ENCODE results near the gene CEBPE.

CEBPE gene

DNA sequence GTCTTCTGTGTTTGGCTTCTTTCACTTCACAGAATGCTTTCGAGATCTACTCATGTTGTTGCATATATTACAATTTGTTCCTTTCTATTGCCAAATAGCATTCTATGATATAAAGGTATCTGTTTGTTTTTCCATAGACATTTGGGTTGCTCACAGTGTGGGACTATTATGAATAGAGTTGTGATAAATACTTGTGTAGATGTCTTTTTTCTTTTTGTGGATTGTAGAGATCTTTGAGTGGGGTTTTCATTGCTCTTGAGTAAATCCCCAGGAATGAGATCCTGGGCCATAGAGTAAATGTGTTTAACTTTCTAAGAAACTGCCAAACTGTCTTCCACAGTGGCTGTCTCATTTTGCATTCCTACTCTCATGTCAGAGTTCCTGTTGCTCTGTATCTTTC, 24.9 kb upstream of the CEBPE start:
- DNase-seq = no peak

DNA sequence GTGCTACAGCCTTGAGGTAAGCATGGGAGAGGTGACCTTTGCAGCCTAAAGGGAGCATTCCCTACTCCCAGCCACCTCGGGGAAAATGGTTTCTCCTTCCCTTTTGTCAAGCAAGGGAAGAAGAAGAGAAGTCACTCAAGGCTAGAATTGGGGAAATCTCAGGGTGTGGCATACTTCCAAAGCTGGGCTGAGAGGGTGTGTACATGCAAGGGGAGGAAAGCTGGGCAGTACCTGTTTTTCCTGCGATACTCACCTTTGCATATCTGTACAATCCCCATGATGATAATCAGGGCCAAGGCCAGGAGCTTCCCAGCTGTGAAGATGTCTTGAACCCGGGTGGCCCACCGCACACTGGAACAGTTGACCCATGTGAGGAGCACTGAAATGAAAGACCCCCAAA, 23.8 kb upstream of the CEBPE start:
- no peak for DNase-seq

DNA sequence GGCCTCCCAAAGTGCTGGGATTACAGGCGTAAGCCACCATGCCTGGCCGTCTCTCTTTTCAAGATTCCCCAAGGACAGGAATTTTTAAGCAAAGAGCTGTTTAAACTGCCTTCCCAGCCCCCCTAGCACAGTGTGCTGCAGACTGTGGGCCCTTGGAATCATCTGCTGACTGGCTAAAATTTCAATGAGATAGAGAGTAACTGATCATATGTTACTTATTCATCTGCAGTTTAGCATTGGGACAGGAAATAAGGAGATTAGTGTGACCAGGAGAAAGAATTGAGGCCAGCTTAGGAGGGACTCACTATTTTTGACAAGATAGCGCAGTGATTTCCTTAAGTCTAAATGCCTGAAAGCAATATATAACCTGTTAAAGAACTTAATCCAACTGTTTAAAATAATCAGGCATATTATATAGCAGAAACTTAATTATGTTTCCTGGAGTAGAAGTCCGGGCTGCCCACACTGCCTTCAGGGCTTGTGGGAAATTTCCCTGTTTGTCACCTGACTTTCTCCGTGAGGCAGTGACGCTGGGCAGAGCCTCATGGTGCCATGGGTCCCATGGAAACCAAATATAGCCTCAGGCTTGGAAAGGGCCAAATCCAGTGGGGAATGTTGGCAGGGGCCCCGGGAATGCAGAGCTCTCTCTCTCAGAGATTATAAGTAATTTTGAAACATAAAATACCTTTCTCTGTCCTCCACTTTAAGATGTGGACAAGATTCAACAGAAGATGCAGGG, 22.8 kb upstream of the CEBPE start:
- DNase-seq = no peak

DNA sequence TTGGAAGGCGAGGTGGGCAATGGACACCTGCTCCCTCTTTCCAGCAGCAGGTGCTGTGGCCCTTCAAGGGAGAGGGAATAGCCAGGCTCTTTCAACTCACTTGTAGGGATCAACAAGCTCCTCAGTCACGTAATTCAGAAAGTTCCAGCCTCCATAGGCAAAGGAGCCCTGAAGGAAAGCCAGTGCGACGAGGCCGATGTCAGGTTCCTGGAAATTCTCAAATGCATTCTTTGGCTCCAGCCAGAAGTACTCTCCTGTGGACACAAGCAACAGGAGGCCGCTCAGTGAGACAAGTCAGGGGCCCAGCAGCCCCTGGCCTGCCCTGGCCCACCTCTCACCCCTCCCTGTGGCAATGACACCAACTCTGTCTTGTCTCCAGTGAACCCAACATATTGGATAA, 21.3 kb upstream of the CEBPE start:
- DNase-seq = no peak

DNA sequence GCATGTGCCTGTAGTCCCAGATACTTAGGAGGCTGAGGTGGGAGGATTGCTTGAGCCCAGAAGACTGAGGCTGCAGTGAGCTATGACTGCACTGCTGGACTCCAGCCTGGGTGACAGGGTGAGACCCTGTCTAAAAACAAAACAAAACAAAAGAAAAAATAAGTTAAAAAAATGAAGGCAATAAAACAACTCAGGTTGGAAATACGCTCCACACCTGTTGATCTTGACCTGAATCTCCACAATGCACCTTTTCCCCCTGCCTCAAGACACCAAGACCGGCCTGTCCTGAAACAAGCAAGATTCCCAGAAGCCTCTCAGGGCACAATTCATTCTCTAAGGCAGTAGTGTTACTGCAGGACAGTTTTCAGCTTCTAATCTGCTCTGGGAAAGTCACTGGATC, 20.8 kb upstream of the CEBPE start:
- no peak for DNase-seq

DNA sequence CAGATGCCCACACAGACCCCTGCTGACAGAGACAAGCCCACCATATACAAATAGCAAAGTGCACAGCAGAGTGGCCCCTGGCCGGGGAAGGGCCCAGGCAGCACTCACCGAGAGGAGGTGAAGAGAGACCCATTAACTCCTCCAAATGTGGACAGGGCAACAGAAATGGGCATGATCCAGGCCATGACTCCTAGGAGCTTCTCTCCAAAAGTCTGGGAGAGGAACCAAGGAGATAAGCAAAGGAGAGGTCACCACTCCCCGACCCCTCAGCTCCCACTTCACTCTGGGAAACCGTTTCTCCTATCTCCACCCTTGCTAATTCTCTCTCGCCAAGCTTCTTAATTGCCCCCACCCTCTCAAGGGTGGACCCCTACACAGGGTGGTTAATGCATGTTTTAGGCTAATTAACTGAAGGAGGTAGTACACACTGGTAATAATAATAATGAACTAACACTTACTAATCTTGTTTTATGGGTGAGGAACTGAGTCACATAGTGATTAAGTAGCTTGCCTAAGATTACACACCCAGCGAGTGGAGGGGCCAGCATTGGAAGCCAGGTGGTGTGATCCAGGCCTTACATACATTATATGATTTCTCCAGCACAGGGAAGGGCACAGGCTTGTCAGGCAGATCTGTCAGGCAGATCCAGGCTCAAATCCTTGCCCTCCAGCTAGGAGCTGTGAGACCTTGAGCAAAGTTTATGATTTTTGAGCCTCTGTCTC, 18.9 kb upstream of the CEBPE start:
- no peak for DNase-seq

DNA sequence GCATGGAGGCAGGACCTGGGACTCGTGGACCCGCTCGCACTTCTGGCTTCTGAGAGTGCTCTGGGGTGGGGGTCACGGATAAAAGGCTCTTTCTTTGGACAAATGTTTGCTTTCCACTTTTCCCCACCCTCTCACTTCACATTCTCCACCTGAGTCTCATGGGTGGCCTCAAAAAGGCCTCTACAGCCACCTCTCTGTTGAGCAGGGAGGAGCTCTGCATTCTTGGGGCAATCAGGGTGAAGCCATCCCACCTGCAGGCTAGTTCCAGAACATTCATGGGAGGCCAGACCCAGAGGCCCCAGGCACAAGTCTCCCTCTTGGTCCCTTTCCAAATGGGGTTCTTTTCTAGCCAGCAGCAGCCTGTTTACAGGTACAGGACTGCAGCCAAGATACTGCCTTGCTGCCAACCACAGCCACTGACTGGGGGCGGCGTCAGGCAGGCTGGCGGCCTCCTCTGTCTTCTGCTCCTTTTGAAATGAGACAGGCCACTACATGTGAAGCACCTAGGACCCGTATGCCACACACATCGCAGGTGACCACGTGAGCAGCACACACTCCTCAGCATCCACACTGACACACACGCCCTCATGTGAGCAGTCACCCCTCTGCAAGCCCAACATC, 18.2 kb upstream of the CEBPE start:
- no peak for DNase-seq

DNA sequence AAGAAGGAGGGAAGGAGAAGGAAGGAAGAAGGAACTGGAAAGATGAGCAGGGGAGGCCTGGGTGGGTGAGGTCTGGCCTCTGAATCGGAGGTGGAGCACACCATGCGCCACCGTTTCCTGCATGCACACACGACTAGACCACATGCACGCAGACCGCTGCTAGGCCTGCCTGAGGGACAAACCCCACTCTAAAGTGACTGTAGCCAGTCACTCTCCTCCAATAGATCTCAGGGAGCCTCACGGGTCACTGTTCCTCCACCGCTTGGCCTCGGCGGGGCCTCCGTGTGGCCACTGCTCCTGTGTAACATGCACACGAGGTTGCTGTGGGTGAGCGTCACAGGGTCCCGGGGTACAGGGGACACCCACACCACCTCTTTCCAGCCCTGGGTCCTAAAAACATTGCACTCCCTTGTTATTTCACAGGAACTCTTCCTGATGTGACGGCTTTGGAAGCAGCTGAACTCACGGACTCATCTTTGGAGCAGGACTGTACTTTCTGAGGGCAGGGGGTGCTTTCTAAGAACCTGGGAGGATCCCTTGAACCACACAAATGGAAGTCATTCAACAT, 17.6 kb upstream of the CEBPE start:
- no peak for DNase-seq

DNA sequence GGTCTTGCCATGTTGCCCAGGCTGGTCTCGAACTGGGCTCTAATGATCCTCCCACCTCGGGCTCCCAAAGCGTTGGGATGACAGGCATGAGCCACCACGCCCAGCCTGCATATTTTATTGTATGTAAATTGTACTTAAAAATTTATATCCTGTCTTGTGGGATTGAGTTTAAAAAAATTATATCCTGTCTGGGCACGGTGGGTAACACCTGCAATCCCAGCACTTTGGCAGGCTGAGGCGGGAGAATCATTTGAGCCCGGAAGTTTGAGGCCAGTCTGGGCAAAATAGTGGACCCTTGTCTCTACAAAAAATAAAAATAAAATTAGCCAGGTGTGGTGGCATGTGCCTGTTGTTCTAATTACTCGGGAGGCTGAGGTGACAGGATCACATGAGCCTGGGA, 13.9 kb upstream of the CEBPE start:
- DNase-seq = no peak

DNA sequence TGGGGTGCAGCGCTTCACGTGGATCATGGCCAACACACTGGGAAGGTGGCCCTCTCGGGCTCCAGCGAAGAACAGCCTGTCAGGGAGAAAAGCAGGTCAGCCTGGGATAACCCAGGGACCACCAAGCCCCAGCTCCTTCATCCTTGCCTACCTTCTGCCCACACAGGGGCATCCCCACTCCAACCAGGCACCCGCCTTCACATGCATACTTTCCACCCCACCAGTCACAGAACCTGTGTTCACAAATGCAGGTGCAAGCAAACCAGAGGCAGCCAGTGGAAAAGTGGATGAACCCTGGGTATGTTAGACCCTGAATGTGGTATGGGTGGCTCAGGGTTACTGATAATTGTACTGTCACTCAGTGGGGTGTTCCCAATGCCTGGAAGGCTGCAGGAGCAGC, 12.4 kb upstream of the CEBPE start:
- no peak for DNase-seq

DNA sequence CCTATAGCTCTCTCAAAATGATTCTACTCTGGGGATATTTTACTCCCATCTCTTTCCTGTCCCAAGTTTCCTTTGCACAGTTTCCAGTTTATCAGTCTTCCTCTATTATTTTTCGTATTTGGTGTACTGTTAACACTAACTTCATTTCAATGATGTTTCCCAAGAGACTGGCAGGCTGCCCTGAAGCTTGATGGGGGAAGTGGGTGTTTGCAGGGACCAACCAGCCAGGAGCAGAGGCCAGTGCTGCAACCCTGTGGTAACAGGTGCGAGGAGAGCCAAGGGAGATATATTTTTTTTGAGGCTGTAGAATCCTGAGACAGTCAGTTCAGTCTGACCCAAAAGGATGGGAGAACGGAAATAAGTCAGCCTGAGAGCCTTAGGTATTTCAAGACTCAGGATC, 11.8 kb upstream of the CEBPE start:
- DNase-seq = no peak

DNA sequence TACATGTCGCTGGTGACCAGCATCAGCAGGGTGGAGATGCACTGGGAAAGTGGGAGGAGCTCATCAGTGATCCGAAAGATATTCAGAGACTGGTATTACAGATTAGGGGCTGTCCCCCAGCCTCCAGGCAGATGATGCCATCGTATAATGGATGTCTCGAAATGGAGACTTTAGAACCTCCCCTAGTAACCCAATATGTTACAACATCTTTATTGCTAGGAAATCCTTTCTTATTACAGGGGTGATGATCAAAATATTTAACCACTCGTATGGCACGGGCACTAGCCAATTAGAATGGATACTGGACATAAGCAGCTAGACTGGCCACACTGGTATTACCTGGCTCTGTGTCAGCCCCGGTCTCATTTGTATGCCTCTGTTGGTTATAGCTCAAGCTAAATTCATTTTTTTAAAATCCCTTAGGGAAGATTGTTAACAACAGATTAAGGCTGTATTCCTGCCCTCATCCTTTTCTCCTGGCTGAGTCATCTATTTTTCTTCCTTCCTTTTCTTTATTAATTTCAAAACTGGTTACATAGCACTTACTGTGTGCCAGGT, 10.8 kb upstream of the CEBPE start:
- no peak for DNase-seq

DNA sequence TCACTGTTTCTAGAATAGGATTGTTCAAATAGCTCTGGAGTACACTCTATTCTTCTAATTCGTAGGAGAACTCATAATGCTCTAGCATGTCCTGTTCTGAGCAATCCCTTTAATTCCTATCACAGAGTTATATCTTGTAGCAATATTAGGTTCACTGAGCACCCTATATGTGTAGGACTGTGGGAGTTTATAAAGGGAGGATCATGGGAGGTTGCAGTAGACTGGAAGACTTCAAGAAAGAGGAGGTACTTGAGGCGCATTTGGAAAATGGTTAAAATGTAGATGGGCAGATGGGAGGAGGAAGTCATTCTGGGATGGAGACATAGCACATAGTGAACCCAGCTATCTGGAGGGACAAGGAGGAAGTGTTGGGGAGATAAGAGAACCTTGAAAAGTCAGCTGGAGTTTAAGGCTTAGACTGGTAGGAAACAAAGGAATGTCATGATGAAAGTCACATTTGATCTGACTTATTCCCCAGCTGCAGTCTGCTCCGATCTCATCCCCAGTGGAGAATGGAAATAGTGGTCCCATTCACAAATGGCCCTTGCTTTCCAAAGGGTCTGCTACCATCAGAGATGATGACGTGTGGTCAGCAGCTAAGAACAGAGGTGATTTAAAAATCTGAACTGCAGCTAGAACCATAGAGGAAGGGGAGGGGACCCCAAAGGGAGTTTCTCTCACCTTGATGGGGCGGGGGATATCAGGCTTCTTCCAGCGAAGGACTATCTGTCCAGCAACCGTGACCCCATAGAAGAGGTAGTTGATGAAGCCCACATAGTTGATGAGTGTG, 10.1 kb upstream of the CEBPE start:
- DNase-seq = no peak

DNA sequence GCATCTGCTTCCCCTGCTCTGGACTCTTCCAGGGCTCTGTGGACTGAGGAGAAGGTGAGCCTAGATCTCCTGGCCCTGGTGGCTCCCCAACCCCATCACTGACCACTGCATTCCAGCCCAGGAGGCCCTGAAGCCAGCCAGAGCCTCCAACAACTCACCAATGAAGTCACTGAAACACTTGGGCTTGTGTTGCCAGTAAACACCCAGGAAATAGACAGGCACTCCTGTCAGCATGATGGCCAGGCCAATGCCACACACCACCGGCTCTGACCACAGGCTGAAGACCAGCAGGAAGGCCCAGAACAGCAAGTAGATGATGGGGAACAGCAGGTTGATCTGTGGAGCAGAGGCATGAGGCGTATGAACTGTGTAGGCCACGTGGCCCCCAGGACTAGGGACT, 8.8 kb upstream of the CEBPE start:
- DNase-seq = no peak

DNA sequence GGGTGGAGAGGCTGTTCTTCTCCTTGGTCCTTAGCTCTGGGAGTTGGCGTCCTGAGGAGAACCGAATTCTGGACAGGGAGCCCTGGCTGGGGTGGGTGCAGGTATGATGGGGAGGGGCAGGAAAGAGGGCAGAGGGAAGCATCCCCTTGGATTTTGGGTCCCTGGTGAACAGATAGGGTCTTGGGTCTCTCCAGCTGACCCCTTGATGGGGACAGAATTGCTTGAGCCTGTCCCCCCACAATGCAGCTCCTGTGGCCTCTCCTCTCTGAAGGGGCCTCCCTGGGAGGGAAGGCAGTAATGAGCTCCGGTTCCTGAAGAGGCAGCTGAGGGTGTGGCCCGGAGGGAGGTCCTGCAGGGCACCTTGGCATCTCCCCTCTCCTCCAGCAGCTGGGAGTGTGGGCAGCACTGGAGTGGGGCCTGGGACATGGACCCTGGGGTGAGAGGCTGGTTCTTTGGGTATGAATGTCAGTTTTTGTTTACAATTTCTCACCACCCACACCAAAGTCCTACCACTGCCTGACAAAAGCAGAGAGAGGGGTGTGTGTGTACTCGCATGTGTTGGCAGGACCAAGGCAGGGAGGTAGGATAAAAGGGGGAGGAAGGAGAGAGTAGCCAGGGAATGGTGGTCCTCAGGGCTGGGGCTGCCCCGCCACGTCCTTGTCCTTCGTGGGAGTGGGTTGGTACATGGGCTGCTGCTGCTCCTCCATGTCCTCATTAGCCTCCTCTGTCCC, 7.7 kb upstream of the CEBPE start:
- DNase-seq = no peak

DNA sequence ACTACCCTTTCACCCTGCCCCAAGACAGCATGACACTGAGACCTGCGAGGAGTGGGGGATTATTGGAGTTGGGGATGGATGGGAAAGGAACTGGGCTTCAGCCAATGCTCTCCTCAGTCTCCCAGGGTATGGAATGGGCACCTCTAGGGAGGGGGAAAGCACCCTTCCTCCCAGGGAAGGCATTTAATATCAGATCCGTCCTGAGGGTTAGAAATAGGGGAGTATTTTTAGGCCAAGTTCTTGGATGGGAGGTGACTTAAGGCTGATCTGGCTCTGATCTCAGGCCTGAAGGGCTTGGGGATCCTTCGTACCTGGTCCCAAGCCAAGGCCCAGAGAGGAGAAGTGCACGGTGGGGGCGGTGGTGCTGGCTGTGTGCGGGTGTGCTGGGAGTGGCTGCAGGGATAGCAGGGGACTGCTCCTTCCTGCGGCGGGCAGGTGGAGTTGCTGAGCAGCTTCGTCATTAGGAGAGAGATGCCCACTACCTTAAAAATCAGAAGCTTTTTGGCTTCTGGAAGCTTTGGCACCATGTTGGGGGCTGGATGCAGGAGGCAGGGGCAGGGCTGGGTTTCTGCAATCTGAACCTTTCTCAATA, 7.0 kb upstream of the CEBPE start:
- DNase-seq = no peak

DNA sequence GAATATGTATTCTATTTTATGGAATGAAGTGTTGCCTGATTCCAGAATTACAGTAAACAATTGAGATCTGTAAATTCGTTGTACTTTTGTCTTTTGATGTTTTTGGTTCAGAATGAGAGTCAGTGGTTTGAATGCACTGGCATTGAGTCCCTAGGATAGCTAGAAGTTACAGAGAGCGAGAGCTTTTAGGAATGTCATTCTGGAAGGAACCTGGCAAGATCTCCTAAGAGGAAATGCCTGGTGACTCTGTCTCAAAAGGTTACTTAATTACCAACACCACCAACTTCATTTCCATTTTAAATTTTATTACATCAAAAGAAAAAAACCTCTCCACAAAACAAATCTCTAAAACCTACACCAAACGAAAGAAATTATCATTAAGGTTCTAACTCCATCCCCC, 6.0 kb upstream of the CEBPE start:
- no peak for DNase-seq

DNA sequence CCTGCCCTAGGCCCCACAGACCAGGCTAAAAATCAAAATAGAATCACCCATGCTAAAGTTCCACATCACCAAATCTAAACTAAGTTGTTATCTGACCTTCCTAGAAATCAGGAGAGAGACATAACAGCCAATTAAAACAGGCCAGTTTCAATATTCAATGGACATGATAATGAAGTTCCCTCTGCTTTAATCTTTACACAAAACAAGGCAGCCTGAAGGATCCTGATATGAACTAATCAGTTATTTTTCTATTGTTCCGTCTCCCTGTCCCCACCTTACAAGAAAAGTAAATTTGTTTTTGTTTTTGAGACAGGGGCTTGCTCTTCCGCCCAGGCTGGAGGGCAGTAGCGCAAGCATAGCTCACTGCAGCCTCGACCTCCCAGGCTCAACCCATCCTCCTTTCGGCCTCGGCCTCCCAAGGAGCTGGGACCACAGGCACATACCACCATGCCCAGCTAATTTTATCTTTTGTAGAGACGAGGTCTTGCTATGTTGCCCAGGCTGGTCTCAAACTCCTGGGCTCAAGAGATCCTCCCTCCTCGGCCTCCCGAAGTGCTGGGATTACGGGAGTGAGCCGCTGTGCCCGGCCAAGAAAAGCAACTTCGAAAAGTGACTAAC, 5.4 kb upstream of the CEBPE start:
- DNase-seq = no peak

DNA sequence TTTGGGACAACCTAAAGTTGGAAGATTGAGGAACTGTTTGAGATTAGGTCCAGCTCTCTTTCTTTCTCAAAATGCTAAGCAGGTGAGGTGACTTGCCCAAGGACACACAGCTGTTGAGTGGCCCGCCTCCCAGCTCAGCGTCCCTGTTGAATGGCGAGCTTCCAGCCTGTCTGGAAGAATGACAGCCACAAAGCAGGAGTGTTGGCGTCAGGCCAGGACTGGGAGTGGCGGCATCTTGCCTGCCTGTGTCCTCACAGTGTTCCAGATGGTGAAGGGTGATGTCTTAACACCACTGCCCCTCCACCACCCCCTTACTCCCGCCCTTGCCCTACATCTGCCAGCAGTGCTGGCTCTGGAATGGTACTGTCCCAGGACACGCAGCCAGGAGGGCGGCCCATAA, 4.4 kb upstream of the CEBPE start:
- DNase-seq = peak; percentile 19

DNA sequence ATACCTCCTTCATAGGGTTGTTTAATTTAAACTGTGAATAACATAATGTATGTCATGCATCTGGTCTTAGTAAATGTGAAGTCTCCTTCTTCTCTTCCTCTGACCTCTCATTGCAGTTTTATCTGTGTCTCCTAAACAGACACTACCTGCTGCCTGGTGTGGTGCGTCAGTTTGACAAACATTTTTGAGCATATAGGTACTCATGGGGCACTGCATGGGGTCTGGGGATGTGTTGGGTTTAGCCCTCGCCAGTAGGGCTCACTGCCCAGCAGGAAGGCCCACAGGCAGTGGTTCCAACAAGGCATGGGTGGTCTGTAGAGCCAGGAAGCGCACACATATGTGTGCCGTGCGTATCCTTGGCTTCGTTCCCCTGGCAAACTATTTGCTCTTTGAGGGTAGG, 3.0 kb upstream of the CEBPE start:
- no peak for DNase-seq

DNA sequence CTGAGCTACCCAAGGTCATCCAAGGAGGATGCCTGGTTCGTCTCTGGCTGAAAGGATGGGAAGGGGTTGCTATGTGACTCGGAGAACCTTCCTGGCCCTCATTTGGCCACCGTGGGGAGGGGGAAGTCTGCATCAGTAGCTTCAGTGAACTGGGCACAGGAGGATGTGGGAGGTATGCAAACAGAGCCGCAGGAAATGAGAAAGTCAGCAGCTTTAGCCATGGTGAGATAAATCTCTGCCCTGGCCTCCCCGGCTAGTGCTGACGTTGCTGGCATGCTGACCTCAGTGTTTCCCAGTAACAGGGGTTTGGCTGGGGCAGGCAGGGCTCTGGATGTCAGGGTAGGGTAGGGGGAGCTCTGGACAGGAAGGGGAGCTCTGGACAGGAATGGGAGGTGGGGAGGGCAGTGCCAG, 2.3 kb upstream of the CEBPE start:
- peak; percentile 20 for DNase-seq

Measured in fibroblast of skin of back (primary cell).